ENCODE results near the gene ST6GAL1.

ST6GAL1 gene

GRCh38 chr3:187012609-187013051 is 82.3 kb downstream of the ST6GAL1 start:
- TF ChIP-seq CTCF (IDR thresholded peaks at IDR 0.05) (no peak), ZFX (IDR thresholded peaks at IDR 0.05; ENCODE audit: borderline replicate concordance) (no peak)
- no peak overlapping the region for H3K27ac ChIP-seq

GRCh38 chr3:187013159-187013716 is 82.9 kb downstream of the ST6GAL1 start:
- TF ChIP-seq ZFX (IDR thresholded peaks at IDR 0.05; ENCODE audit: borderline replicate concordance) (no peak), CTCF (IDR thresholded peaks at IDR 0.05) (no peak)
- H3K27ac ChIP-seq: no peak overlapping the region

GRCh38 chr3:187014417-187014864 is 84.1 kb downstream of the ST6GAL1 start:
- H3K27ac ChIP-seq: no peak overlapping the region

GRCh38 chr3:187015903-187016638 is 85.7 kb downstream of the ST6GAL1 start:
- TF ChIP-seq ZFX (IDR thresholded peaks at IDR 0.05; ENCODE audit: borderline replicate concordance): no peak
- TF ChIP-seq CTCF (IDR thresholded peaks at IDR 0.05): no peak
- no peak overlapping the region for H3K27ac ChIP-seq

More at GRCh38 chr3:187014417-187014864, 84.1 kb downstream of the ST6GAL1 start:
- TF ChIP-seq ZFX (IDR thresholded peaks at IDR 0.05; ENCODE audit: borderline replicate concordance): no peak
- no peak for TF ChIP-seq CTCF (IDR thresholded peaks at IDR 0.05)

GRCh38 chr3:187016639-187017345 is 86.5 kb downstream of the ST6GAL1 start:
- no peak for TF ChIP-seq CTCF (IDR thresholded peaks at IDR 0.05)
- TF ChIP-seq ZFX (IDR thresholded peaks at IDR 0.05; ENCODE audit: borderline replicate concordance): no peak
- no peak overlapping the region for H3K27ac ChIP-seq

GRCh38 chr3:187017511-187018230 is 87.3 kb downstream of the ST6GAL1 start:
- TF ChIP-seq CTCF (IDR thresholded peaks at IDR 0.05): no peak
- TF ChIP-seq ZFX (IDR thresholded peaks at IDR 0.05; ENCODE audit: borderline replicate concordance): no peak
- H3K27ac ChIP-seq: no peak overlapping the region
